HTR-8/SVneo (cell line): ENCODE measurements around the gene GRIK3.

ENCODE experiments used
- DNase-seq: peaks from one replicate; pipeline ENCODE4 v3.0.0; 2011; ENCODE audit warnings: low spot score, mixed read lengths; ENCODE audit not compliant: insufficient read length
- FAIRE-seq: peaks from 2 replicates; lab custom pipeline; 2011; peaks lifted over from hg19 to GRCh38; lab: Jason Lieb, UNC

The GRIK3 gene

GRCh38 chr1:36759355-36759754 is 275.0 kb downstream of the GRIK3 start:
- DNase-seq (no peak), FAIRE-seq (no peak)

GRCh38 chr1:36755303-36756230 is 278.7 kb downstream of the GRIK3 start:
- DNase-seq (no peak), FAIRE-seq (no peak)

- no peak for DNase-seq
- no peak for FAIRE-seq
Measured at GRCh38 chr1:36754366-36754765, 279.9 kb downstream of the GRIK3 start.

- FAIRE-seq (no peak), DNase-seq (no peak)
Measured at GRCh38 chr1:36753451-36753850, 280.9 kb downstream of the GRIK3 start.

GRCh38 chr1:36752891-36753361 is 281.4 kb downstream of the GRIK3 start:
- FAIRE-seq (no peak), DNase-seq (no peak)

- DNase-seq (no peak), FAIRE-seq (no peak)
Measured at GRCh38 chr1:36752431-36752830, 281.9 kb downstream of the GRIK3 start.

- FAIRE-seq (no peak), DNase-seq (no peak)
Measured at GRCh38 chr1:36751525-36751924, 282.8 kb downstream of the GRIK3 start.

GRCh38 chr1:36748466-36748865 is 285.8 kb downstream of the GRIK3 start:
- FAIRE-seq: no peak
- no peak for DNase-seq
